Measurements from ENCODE around the gene INPP4B. TPM values are rescaled to one million over a fixed set of nuclear protein-coding genes. Genes with fewer than 3 reads are reported as not detected.

Gene INPP4B
- total RNA-seq, 1 experiment from 2014 or later = 0.07 TPM

DNA sequence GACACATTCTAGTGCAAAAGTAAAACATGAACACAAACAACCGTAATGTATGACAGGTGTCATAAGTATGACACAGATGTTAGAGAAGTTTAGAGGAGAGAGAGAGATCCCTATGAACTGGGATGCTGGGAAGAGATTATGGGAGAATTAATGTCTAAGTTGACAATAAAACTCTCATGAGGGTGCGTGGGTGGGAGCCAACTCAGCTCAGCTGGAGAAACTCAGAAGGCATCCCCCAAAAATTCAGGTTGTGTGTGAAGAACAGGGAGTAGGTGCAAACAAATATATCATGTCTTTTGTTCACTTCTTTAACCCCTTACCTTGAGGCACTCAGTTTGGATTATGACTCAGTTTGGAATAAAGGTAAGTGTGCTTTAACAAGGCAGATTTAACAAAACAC is 484.1 kb downstream of the INPP4B start:
- Histone ChIP-seq H3K23me2 (ENCODE audit: insufficient read length, low read depth, low read length, poor library complexity, severe bottlenecking) (no peaks in the 10 kb centered on the region), H3K4me1 (ENCODE audit: insufficient read depth, low read length) (peaks cover 3% of the 10 kb centered on the region; the same call in 1 of the 2 replicates), H3K18ac (ENCODE audit: insufficient read length, low read depth, low read length) (no peak overlapping the region), H4K8ac (replicated peaks; ENCODE audit: insufficient read length, low read depth, low read length) (no peak overlapping the region), H3K79me2 (ENCODE audit: insufficient read depth, low read length) (no peaks in the 10 kb centered on the region), H3T11ph (ENCODE audit: low read length) (no peak overlapping the region), H4K5ac (ENCODE audit: insufficient read length, low read depth, low read length) (no peak overlapping the region), H2AFZ (ENCODE audit: low read length) (no peak overlapping the region), H3K27ac (ENCODE audit: insufficient read length, low read depth, low read length) (no peak overlapping the region), H3K79me1 (ENCODE audit: insufficient read depth, low read depth, low read length, poor library complexity, severe bottlenecking) (no peaks in the 10 kb centered on the region), H2BK15ac (ENCODE audit: low read depth, low read length) (no peak overlapping the region), H3K14ac (ENCODE audit: insufficient read depth, low read length) (no peak overlapping the region), H3K9me3 (ENCODE audit: control insufficient read depth, low read depth, low read length) (no peaks in the 10 kb centered on the region), H3K23ac (ENCODE audit: insufficient read length, low read depth, low read length) (no peak overlapping the region), H2BK12ac (ENCODE audit: insufficient read length, low read depth, low read length) (no peak overlapping the region), H3K9ac (ENCODE audit: extremely low read depth, insufficient read length, low read length) (no peak overlapping the region), H2BK5ac (ENCODE audit: insufficient read length, low read length) (no peak overlapping the region), H3K27me3 (ENCODE audit: insufficient read depth, low read length) (no peaks in the 10 kb centered on the region), H3K4me2 (ENCODE audit: insufficient read depth, insufficient read length, low read length) (no peak overlapping the region), H2BK120ac (ENCODE audit: low read depth, low read length, poor library complexity, severe bottlenecking) (no peak overlapping the region), H3K56ac (ENCODE audit: insufficient read length, low read depth, low read length) (no peak overlapping the region), H4K91ac (ENCODE audit: insufficient read length, low read depth, low read length) (no peak overlapping the region), H3K4ac (ENCODE audit: low read depth, low read length) (no peak overlapping the region), H2AK5ac (ENCODE audit: insufficient read length, low read length) (no peak overlapping the region), H4K20me1 (ENCODE audit: control insufficient read depth, insufficient read depth, insufficient read length) (no peaks in the 10 kb centered on the region), H2BK20ac (ENCODE audit: low read depth, low read length, poor library complexity, severe bottlenecking) (no peak overlapping the region)
- H3K9me3 Mint-ChIP-seq = no peaks in the 10 kb centered on the region
- DNase-seq = no peak
- no peak overlapping the region for H3K27ac Mint-ChIP-seq
- H3K27me3 Mint-ChIP-seq (ENCODE audit: low read depth) = no peaks in the 10 kb centered on the region
- H3K36me3 Mint-ChIP-seq (ENCODE audit: insufficient read depth in 1 of 3, low read depth in 3 of 3) = no peaks in the 10 kb centered on the region
- TF ChIP-seq, protein P1, sequence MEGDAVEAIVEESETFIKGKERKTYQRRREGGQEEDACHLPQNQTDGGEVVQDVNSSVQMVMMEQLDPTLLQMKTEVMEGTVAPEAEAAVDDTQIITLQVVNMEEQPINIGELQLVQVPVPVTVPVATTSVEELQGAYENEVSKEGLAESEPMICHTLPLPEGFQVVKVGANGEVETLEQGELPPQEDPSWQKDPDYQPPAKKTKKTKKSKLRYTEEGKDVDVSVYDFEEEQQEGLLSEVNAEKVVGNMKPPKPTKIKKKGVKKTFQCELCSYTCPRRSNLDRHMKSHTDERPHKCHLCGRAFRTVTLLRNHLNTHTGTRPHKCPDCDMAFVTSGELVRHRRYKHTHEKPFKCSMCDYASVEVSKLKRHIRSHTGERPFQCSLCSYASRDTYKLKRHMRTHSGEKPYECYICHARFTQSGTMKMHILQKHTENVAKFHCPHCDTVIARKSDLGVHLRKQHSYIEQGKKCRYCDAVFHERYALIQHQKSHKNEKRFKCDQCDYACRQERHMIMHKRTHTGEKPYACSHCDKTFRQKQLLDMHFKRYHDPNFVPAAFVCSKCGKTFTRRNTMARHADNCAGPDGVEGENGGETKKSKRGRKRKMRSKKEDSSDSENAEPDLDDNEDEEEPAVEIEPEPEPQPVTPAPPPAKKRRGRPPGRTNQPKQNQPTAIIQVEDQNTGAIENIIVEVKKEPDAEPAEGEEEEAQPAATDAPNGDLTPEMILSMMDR (conservative IDR thresholded peaks at IDR 0.05) = no peak
- WGBS (ENCODE audit: extremely low coverage, insufficient read length, low lambda C conversion rate) = no CpG with 5 or more reads among the region's 2 CpGs
- no peak overlapping the region for H3K4me3 Mint-ChIP-seq
- H3K4me1 Mint-ChIP-seq = peaks cover 18 to 21% of the 10 kb centered on the region in 2 experiments

Data from H9 (cell line).